CD14-positive monocyte (primary cell): ENCODE measurements around the gene LRRC47. TPM values are rescaled to one million over a fixed set of nuclear protein-coding genes. Genes with fewer than 3 reads are reported as not detected.

Source experiments
- DNase-seq, 3 donors: peaks; one replicate each; pipeline ENCODE4 v3.0.0-alpha.2; 2011 to 2022
- H2AFZ ChIP-seq: 2 replicates; pipeline ENCODE4 v1.6.0; 2012; ENCODE audit warnings: mild to moderate bottlenecking, low read depth, low read length, inconsistent platforms; ENCODE audit not compliant: insufficient read depth, poor library complexity, severe bottlenecking
- H3K27ac ChIP-seq, 2 donors: 1 replicate in 1 of 2; 2 replicates in 1 of 2; pipeline ENCODE4 v1.5.1; 2012 to 2013; ENCODE audit warnings: low read length in 2 of 2, control low read depth in 1 of 2, inconsistent platforms in 1 of 2, low read depth in 1 of 2, mild to moderate bottlenecking in 1 of 2
- H3K27me3 ChIP-seq, 2 donors: one replicate each; pipeline versions ENCODE4 v1.6.0 to v1.6.1; 2011 to 2013; ENCODE audit warnings: low read length in 2 of 2; ENCODE audit not compliant: control insufficient read depth in 2 of 2, insufficient read depth in 2 of 2
- H3K36me3 ChIP-seq, 2 donors: replicated peaks in 1 of 2; 1 replicate in 1 of 2; 2 replicates in 1 of 2; pipeline versions ENCODE4 v1.5.1 to v1.6.1; 2012 to 2013; ENCODE audit warnings: low read length in 2 of 2, control low read depth in 1 of 2, inconsistent platforms in 1 of 2, mild to moderate bottlenecking in 1 of 2; ENCODE audit not compliant: insufficient read depth in 2 of 2, control insufficient read depth in 1 of 2
- H3K4me1 ChIP-seq, 2 donors: 1 replicate in 1 of 2; 2 replicates in 1 of 2; pipeline versions ENCODE4 v1.5.1 to v1.6.1; 2012 to 2013; ENCODE audit warnings: low read length in 2 of 2, control low read depth in 1 of 2, inconsistent platforms in 1 of 2, mild to moderate bottlenecking in 1 of 2, moderate library complexity in 1 of 2; ENCODE audit not compliant: insufficient read depth in 2 of 2, control insufficient read depth in 1 of 2
- H3K4me2 ChIP-seq: replicated peaks from 2 replicates; pipeline ENCODE3; 2012; ENCODE audit warnings: low read length, moderate library complexity, mild to moderate bottlenecking; ENCODE audit not compliant: poor library complexity, severe bottlenecking; ENCODE audit errors: extremely low read depth
- H3K4me3 ChIP-seq, 3 experiments: fragments of 200-600 bp in 1 of 3; sonication (generic) in 1 of 3; replicated peaks in 1 of 3; 1 replicate in 2 of 3; 2 replicates in 1 of 3; pipeline ENCODE4 v1.5.1; 2011 to 2013; ENCODE audit warnings: low read length in 3 of 3, mild to moderate bottlenecking in 3 of 3, control low read depth in 2 of 3, low read depth in 2 of 3, inconsistent platforms in 1 of 3, moderate library complexity in 1 of 3
- H3K79me2 ChIP-seq: 2 replicates; pipeline ENCODE4 v1.6.0; 2012; ENCODE audit warnings: mild to moderate bottlenecking, control low read depth, inconsistent platforms, low read length, moderate library complexity; ENCODE audit not compliant: insufficient read depth
- H3K9ac ChIP-seq: 2 replicates; pipeline ENCODE4 v1.6.0; 2017; ENCODE audit warnings: low read length, mild to moderate bottlenecking; ENCODE audit not compliant: insufficient read depth, poor library complexity, severe bottlenecking
- H3K9me3 ChIP-seq, 2 donors: replicated peaks in 1 of 2; 1 replicate in 1 of 2; 2 replicates in 1 of 2; pipeline versions ENCODE4 v1.5.1 to v1.6.1; 2012 to 2013; ENCODE audit warnings: low read length in 2 of 2, control low read depth in 1 of 2; ENCODE audit not compliant: control insufficient read depth in 1 of 2, insufficient read depth in 1 of 2
- H4K20me1 ChIP-seq: 2 replicates; pipeline ENCODE4 v1.6.0; 2012; ENCODE audit warnings: mild to moderate bottlenecking, low read length, control low read depth, moderate library complexity; ENCODE audit not compliant: insufficient read depth
- H3K27ac Mint-ChIP-seq, 7 donors: one replicate each; pipeline ENCODE4 v1.8.0; 2020; ENCODE audit warnings: mild to moderate bottlenecking in 7 of 7, mixed read lengths in 7 of 7, moderate library complexity in 6 of 7, inconsistent platforms in 2 of 7
- H3K27me3 Mint-ChIP-seq, 3 donors: one replicate each; pipeline ENCODE4 v1.8.0; 2021 to 2022; ENCODE audit warnings: low read depth in 3 of 3, mild to moderate bottlenecking in 3 of 3, mixed read lengths in 3 of 3, moderate library complexity in 3 of 3, inconsistent platforms in 1 of 3
- H3K36me3 Mint-ChIP-seq, 2 donors: one replicate each; pipeline ENCODE4 v1.8.0; 2020; ENCODE audit warnings: mixed read lengths in 2 of 2, inconsistent platforms in 1 of 2, mild to moderate bottlenecking in 1 of 2
- H3K4me1 Mint-ChIP-seq: one replicate; pipeline ENCODE4 v1.8.0; 2020; ENCODE audit warnings: mild to moderate bottlenecking, mixed read lengths
- H3K4me3 Mint-ChIP-seq, 2 donors: one replicate each; pipeline ENCODE4 v1.8.0; 2020; ENCODE audit warnings: mild to moderate bottlenecking in 2 of 2, mixed read lengths in 2 of 2, moderate library complexity in 1 of 2
- H3K9me3 Mint-ChIP-seq, 7 donors: one replicate each; pipeline ENCODE4 v1.8.0; 2020 to 2022; ENCODE audit warnings: mixed read lengths in 7 of 7, mild to moderate bottlenecking in 6 of 7, moderate library complexity in 6 of 7, inconsistent platforms in 2 of 7
- CTCF ChIP-seq: fragments of 200-600 bp; IDR thresholded peaks from one replicate; pipeline ENCODE4 v1.8.0; 2022; ENCODE audit warnings: antibody characterized with exemption, mild to moderate bottlenecking
- WGBS: methylation state at CpG from one replicate; pipeline ENCODE4 v1.1.5; 2013; ENCODE audit warnings: missing lambda C conversion rate; ENCODE audit not compliant: insufficient coverage; 5-methylcytosine and 5-hydroxymethylcytosine counted together
- intact Hi-C, 2 donors: fragments of 100-400 bp; cut with micrococcal nuclease; formaldehyde crosslinking; loops; one replicate each; pipeline versions ENCODE4 v1.15.0 to v1.15.1; 2023
- polyA plus RNA-seq, 3 donors: library from polyadenylated mRNA; depleted of rRNA in 1 of 3; unstranded in 2 of 3; stranded (reverse) in 1 of 3; fragments of 300-500 nt in 2 of 3; fragments of >200 nt in 1 of 3; fragmentation: Illumina TruSeq in 2 of 3; gene quantifications; 1 replicate in 2 of 3; 2 replicates in 1 of 3; pipeline ENCODE4 v1.2.3, GENCODE V29; 2012 to 2021

Gene LRRC47
- polyA plus RNA-seq, 3 donors, result 17.8 to 24.8 (median 18.0) TPM

- Mint-ChIP-seq H3K36me3 (peaks cover 64 to 69% of the 10 kb centered on the region in 2 donors), H3K27ac (no peak overlapping the region), H3K4me1 (peaks cover 2% of the 10 kb centered on the region), H3K27me3 (peaks cover 0 to 5% (median 0%) of the 10 kb centered on the region in 3 donors), H3K9me3 (no peaks in the 10 kb centered on the region), H3K4me3 (no peak overlapping the region)
- no peaks in the 10 kb centered on the region for H3K9me3 ChIP-seq
- 94% methylated on average over 5 of the region's 6 CpGs for WGBS
- H3K4me2 ChIP-seq, result no peak overlapping the region
- H3K4me1 ChIP-seq, result no peaks in the 10 kb centered on the region
- no peak overlapping the region for H3K4me3 ChIP-seq
- no peak for DNase-seq
- peaks cover 25 to 80% of the 10 kb centered on the region in 2 donors for H3K36me3 ChIP-seq
- H3K27me3 ChIP-seq, result no peaks in the 10 kb centered on the region
- no peaks in the 10 kb centered on the region for H4K20me1 ChIP-seq
- intact Hi-C loops, result no loop called here
- H3K79me2 ChIP-seq, result no peaks in the 10 kb centered on the region
- no peak overlapping the region for H3K9ac ChIP-seq
- no peak overlapping the region for H3K27ac ChIP-seq
- H2AFZ ChIP-seq, result no peak overlapping the region
- no peak for TF ChIP-seq CTCF
Observed at GRCh38 chr1:3821004-3821403, 24.7 kb upstream of the LRRC47 start.

GRCh38 chr1:3820316-3820715, 24.0 kb upstream of the LRRC47 start:
- H3K9me3 Mint-ChIP-seq, result no peaks in the 10 kb centered on the region
- Histone ChIP-seq H3K9me3 (no peaks in the 10 kb centered on the region), H4K20me1 (no peaks in the 10 kb centered on the region), H3K27ac (no peak overlapping the region), H3K4me1 (no peaks in the 10 kb centered on the region), H3K9ac (no peak overlapping the region), H2AFZ (no peak overlapping the region), H3K4me3 (no peak overlapping the region), H3K4me2 (no peak overlapping the region), H3K27me3 (no peaks in the 10 kb centered on the region), H3K36me3 (peaks cover 19 to 79% of the 10 kb centered on the region in 2 donors), H3K79me2 (no peaks in the 10 kb centered on the region)
- peaks cover 0 to 5% (median 0%) of the 10 kb centered on the region in 3 donors for H3K27me3 Mint-ChIP-seq
- peak overlapping the region in 1 of 7 donors; percentile 7 for H3K27ac Mint-ChIP-seq
- no peak for DNase-seq
- no peak for TF ChIP-seq CTCF
- 97% methylated on average over 5 of the region's 8 CpGs for WGBS
- H3K36me3 Mint-ChIP-seq, result peaks cover 62 to 65% of the 10 kb centered on the region in 2 donors
- H3K4me1 Mint-ChIP-seq, result peaks cover 6% of the 10 kb centered on the region
- intact Hi-C loops, result no loop called here
- H3K4me3 Mint-ChIP-seq, result no peak overlapping the region
